Keratinocyte (primary cell): Measurements from ENCODE around the gene IL1RL2. TPM values are rescaled to one million over a fixed set of nuclear protein-coding genes. Genes with fewer than 3 reads are reported as not detected.

Source experiments
- DNase-seq: peaks from one replicate; pipeline ENCODE4 v3.0.0-alpha.2; 2011; ENCODE audit warnings: low read depth, missing footprints, low spot score
- FAIRE-seq: peaks from 2 replicates; lab custom pipeline; 2011; peaks lifted over from hg19 to GRCh38; lab: Jason Lieb, UNC
- H2AFZ ChIP-seq: 2 replicates; pipeline ENCODE4 v1.6.0; 2012; ENCODE audit warnings: low read length, control low read depth, inconsistent platforms; ENCODE audit not compliant: control insufficient read depth
- H3K27ac ChIP-seq: 2 replicates; pipeline ENCODE4 v1.5.1; 2011; ENCODE audit warnings: low read length; ENCODE audit not compliant: control insufficient read depth, insufficient read depth
- H3K27me3 ChIP-seq: 3 replicates; pipeline ENCODE4 v1.6.0; 2011; ENCODE audit warnings: low read length; ENCODE audit not compliant: control insufficient read depth, insufficient read depth; ENCODE audit errors: extremely low read depth
- H3K36me3 ChIP-seq, 2 experiments: 2 replicates in 1 of 2; 3 replicates in 1 of 2; pipeline ENCODE4 v1.5.1; 2011; ENCODE audit warnings: low read length in 2 of 2, mild to moderate bottlenecking in 1 of 2; ENCODE audit not compliant: control insufficient read depth in 2 of 2, insufficient read depth in 2 of 2; ENCODE audit errors: extremely low read depth in 1 of 2
- H3K4me1 ChIP-seq: 3 replicates; pipeline ENCODE4 v1.5.1; 2011; ENCODE audit warnings: low read length; ENCODE audit not compliant: control insufficient read depth, insufficient read depth; ENCODE audit errors: extremely low read depth
- H3K4me2 ChIP-seq: 3 replicates; pipeline ENCODE4 v1.6.0; 2011; ENCODE audit warnings: low read depth, low read length; ENCODE audit not compliant: control insufficient read depth, insufficient read depth; ENCODE audit errors: extremely low read depth
- H3K4me3 ChIP-seq, 3 experiments: fragments of 200-600 bp in 1 of 3; sonication (generic) in 1 of 3; 2 replicates in 2 of 3; 3 replicates in 1 of 3; pipeline ENCODE4 v1.5.1; 2011 to 2016; ENCODE audit warnings: low read length in 3 of 3, mild to moderate bottlenecking in 3 of 3, control low read depth in 2 of 3, inconsistent platforms in 1 of 3, low read depth in 1 of 3, mixed read lengths in 1 of 3, mixed run types in 1 of 3, moderate library complexity in 1 of 3; ENCODE audit not compliant: control insufficient read depth in 2 of 3, insufficient read depth in 2 of 3; ENCODE audit errors: extremely low read depth in 1 of 3
- H3K79me2 ChIP-seq: 2 replicates; pipeline ENCODE4 v1.6.0; 2012; ENCODE audit warnings: low read length; ENCODE audit not compliant: control insufficient read depth, insufficient read depth
- H3K9ac ChIP-seq: 3 replicates; pipeline ENCODE4 v1.6.0; 2011; ENCODE audit warnings: low read length; ENCODE audit not compliant: control insufficient read depth, insufficient read depth; ENCODE audit errors: extremely low read depth
- H3K9me1 ChIP-seq: 3 replicates; pipeline ENCODE4 v1.6.0; 2011; ENCODE audit warnings: low read length; ENCODE audit not compliant: control insufficient read depth, insufficient read depth; ENCODE audit errors: extremely low read depth
- H3K9me3 ChIP-seq: 2 replicates; pipeline ENCODE4 v1.5.1; 2012; ENCODE audit warnings: low read depth, low read length; ENCODE audit not compliant: control insufficient read depth
- H4K20me1 ChIP-seq: 3 replicates; pipeline ENCODE4 v1.6.0; 2011; ENCODE audit warnings: low read length; ENCODE audit not compliant: control insufficient read depth, insufficient read depth; ENCODE audit errors: extremely low read depth
- CTCF ChIP-seq, 3 experiments: IDR thresholded peaks in 1 of 3; conservative IDR thresholded peaks in 1 of 3; optimal IDR thresholded peaks in 1 of 3; 2 replicates in 2 of 3; 3 replicates in 1 of 3; pipeline versions ENCODE3 to v1.5.1; 2011; ENCODE audit warnings: low read length in 3 of 3, mild to moderate bottlenecking in 3 of 3, moderate library complexity in 2 of 3, control low read depth in 1 of 3, inconsistent platforms in 1 of 3; ENCODE audit not compliant: insufficient read depth in 2 of 3; ENCODE audit errors: extremely low read depth in 1 of 3
- EZH2 ChIP-seq: IDR thresholded peaks from one replicate; pipeline ENCODE4 v1.6.1; 2012; ENCODE audit warnings: inconsistent platforms, mild to moderate bottlenecking, low read length, moderate library complexity
- dilution Hi-C: fragments of 300-500 bp; cut with MboI; formaldehyde crosslinking; loops from one replicate; pipeline ENCODE4 v1.7.0; 2020; ENCODE audit warnings: low sequenced_read_pairs; ENCODE audit not compliant: extremely low pct_ligation_motif_present
- polyA plus RNA-seq, 5 experiments: library from polyadenylated mRNA; depleted of rRNA in 3 of 5; stranded (reverse) in 3 of 5; stranded (forward) in 1 of 5; unstranded in 1 of 5; fragments of >200 nt; gene quantifications; 1 replicate in 1 of 5; 2 replicates in 3 of 5; 3 replicates in 1 of 5; pipeline versions ENCODE4 v1.2.1 to v1.2.3, GENCODE V29; 2011 to 2012; ENCODE audit warnings: missing spikeins in 2 of 5, low read depth in 1 of 5, low replicate concordance in 1 of 5

Gene IL1RL2
- polyA plus RNA-seq, 1 donor (not counting 4 experiments of a cell fraction or from before 2014, with no cell fraction given) = 1.5 TPM

- Histone ChIP-seq H4K20me1 (no peaks in the 10 kb centered on the region), H2AFZ (no peak overlapping the region), H3K79me2 (no peaks in the 10 kb centered on the region), H3K4me2 (no peak overlapping the region), H3K4me1 (no peaks in the 10 kb centered on the region), H3K4me3 (no peak overlapping the region), H3K27me3 (no peaks in the 10 kb centered on the region), H3K27ac (no peak overlapping the region), H3K9me3 (no peaks in the 10 kb centered on the region), H3K36me3 (no peaks in the 10 kb centered on the region), H3K9me1 (no peaks in the 10 kb centered on the region), H3K9ac (no peak overlapping the region)
- TF ChIP-seq CTCF (optimal IDR thresholded peaks at IDR 0.05 in 1 of 3, IDR thresholded peaks at IDR 0.05 in 1 of 3, conservative IDR thresholded peaks at IDR 0.05 in 1 of 3; ENCODE audit: extremely low read depth in 1 of 3, insufficient read depth in 2 of 3, low read length in 3 of 3) = no peak
- TF ChIP-seq EZH2 = no peak
- no peak for FAIRE-seq
- no peak for DNase-seq
- dilution Hi-C loops = no loop called here
Observed at GRCh38 chr2:102209474-102209873, 22.7 kb downstream of the IL1RL2 start.

- FAIRE-seq (no peak), DNase-seq (no peak)
- dilution Hi-C loops = no loop called here
- Histone ChIP-seq H4K20me1 (no peaks in the 10 kb centered on the region), H3K4me1 (no peaks in the 10 kb centered on the region), H3K4me2 (no peak overlapping the region), H3K27me3 (no peaks in the 10 kb centered on the region), H3K9me1 (no peaks in the 10 kb centered on the region), H3K9me3 (no peaks in the 10 kb centered on the region), H3K9ac (no peak overlapping the region), H3K36me3 (peaks cover 0 to 3% of the 10 kb centered on the region in 2 experiments), H3K4me3 (no peak overlapping the region), H3K27ac (no peak overlapping the region), H3K79me2 (no peaks in the 10 kb centered on the region), H2AFZ (no peak overlapping the region)
- no peak for TF ChIP-seq CTCF (optimal IDR thresholded peaks at IDR 0.05 in 1 of 3, IDR thresholded peaks at IDR 0.05 in 1 of 3, conservative IDR thresholded peaks at IDR 0.05 in 1 of 3; ENCODE audit: extremely low read depth in 1 of 3, insufficient read depth in 2 of 3, low read length in 3 of 3)
- TF ChIP-seq EZH2 = no peak
Observed at GRCh38 chr2:102217032-102217431, 30.2 kb downstream of the IL1RL2 start.
